Esophagus squamous epithelium (tissue), 4 donors: ENCODE measurements around the gene CHID1.

Source experiments
- CTCF ChIP-seq, 6 experiments: fragments of 450-650 bp in 4 of 6; fragments of 200-600 bp in 2 of 6; sonication (generic) in 2 of 6; IDR thresholded peaks; one replicate each; pipeline ENCODE4 v1.5.1; 2016 to 2019; ENCODE audit warnings: antibody characterized with exemption in 6 of 6, mild to moderate bottlenecking in 4 of 6, moderate library complexity in 4 of 6
- POLR2A ChIP-seq, 4 donors: fragments of 450-650 bp; IDR thresholded peaks; one replicate each; pipeline ENCODE4 v1.6.1; 2017; ENCODE audit warnings: antibody characterized with exemption in 4 of 4, mild to moderate bottlenecking in 4 of 4, moderate library complexity in 3 of 4

- no peak for TF ChIP-seq POLR2A (IDR thresholded peaks at IDR 0.05)
- TF ChIP-seq CTCF (IDR thresholded peaks at IDR 0.05) = no peak
Measured at GRCh38 chr11:869399-870126, 41.0 kb downstream of the CHID1 start.
